Measurements from ENCODE around the gene HOMEZ.

GRCh38 chr14:23245282-23245681, 40.6 kb downstream of the HOMEZ start:
- TF ChIP-seq CTCF (IDR thresholded peaks at IDR 0.05; ENCODE audit: extremely low read depth in 1 of 2, insufficient read depth in 1 of 2, low read depth in 1 of 2, low read length in 2 of 2) (no peak), POLR2A (IDR thresholded peaks at IDR 0.05; ENCODE audit: low read depth, low read length) (no peak), POLR2AphosphoS5 (IDR thresholded peaks at IDR 0.05; ENCODE audit: insufficient read depth, low read depth, low read length) (no peak), MYC (IDR thresholded peaks at IDR 0.05; ENCODE audit: low read depth, low read length) (no peak), EZH2 (IDR thresholded peaks at IDR 0.05; ENCODE audit: borderline replicate concordance, low read depth, low read length, severe bottlenecking) (no peak), GATA2 (IDR thresholded peaks at IDR 0.05; ENCODE audit: insufficient read depth, insufficient read length, low read depth, low read length) (no peak), JUN (IDR thresholded peaks at IDR 0.05; ENCODE audit: borderline replicate concordance, insufficient read depth, insufficient read length, low read depth) (no peak), MAX (IDR thresholded peaks at IDR 0.05; ENCODE audit: insufficient read depth, insufficient read length) (no peak)

Data from endothelial cell of umbilical vein (primary cell).